Brain pericyte (primary cell): ENCODE results near the gene TPGS2.
"Not testable (repeated sequence)": the region's sequence is repeated elsewhere in the genome, so short reads cannot be mapped to it uniquely, and the experiment has no call there.

Source experiments
- DNase-seq: peaks from one replicate; pipeline ENCODE4 v3.0.0-alpha.2; 2012; ENCODE audit warnings: low read depth, low spot score

Gene TPGS2

GRCh38 chr18:36828630-36829361 lies at the start of gene TPGS2, which contains the start of gene KIAA1328:
Gene TPGS2, minus strand, starts transcription at chr18:36829002. Its CDS starts 235 bp downstream, at chr18:36828767.
Gene KIAA1328, plus strand, starts transcription at chr18:36829127. Its CDS starts 12 bp downstream, at chr18:36829139.
- DNase-seq, result peak; percentile 74

DNA sequence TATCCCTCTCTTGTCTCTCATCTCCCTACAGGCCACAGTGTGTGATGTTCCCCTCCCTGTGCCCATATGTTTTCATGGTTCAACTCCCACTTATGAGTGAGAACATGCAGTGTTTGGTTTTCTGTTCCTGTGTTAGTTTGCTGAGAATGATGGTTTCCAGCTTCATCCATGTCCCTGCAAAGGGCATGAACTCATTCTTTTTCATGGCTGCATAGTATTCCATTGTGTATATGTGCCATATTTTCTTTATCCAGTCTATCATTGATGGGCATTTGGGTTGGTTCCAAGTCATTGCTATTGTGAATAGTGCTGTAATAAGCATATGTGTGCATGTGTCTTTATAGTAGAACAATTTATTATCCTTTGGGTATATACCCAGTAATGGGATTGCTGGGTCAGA lies 45.0 kb upstream of the TPGS2 start:
- not testable (repeated sequence) for DNase-seq

DNA sequence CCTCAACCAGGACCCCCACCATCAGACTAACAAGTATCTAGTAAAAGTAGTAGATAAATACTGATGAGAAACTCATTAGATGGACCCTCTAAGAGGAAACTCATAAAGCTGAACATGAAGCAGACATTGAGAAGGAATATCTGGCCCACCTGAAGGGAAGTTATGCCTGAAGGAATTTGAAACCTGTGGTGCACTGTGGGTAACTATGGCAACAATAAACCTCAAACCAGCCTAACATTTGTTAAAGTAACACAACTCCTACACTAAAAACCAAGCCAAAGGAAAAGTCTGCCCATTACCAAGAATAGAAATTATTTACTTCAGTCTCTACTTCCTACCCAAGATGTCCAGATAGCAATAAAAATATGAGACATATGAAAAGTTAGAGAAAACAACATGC lies 43.5 kb upstream of the TPGS2 start:
- no peak for DNase-seq

DNA sequence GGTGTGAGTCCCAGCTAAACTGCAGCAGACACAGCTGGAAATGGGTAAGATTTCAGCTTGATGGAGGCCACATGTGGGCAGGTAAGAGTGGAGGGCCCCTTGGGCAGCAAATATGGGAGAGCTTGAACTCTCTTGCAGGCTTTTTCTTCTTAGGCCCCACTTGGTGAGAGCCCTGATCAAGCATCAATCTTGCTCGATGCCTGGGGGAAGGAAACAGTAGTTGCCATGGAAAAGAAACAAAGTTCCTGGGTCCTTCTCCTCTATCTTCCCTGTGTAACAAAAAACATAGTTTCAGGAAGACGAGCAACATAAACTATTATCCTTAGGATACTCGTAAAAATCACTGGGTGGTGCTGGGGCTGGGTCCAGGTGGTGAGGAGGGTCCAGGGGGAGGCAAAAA lies 43.0 kb upstream of the TPGS2 start:
- DNase-seq, result no peak

DNA sequence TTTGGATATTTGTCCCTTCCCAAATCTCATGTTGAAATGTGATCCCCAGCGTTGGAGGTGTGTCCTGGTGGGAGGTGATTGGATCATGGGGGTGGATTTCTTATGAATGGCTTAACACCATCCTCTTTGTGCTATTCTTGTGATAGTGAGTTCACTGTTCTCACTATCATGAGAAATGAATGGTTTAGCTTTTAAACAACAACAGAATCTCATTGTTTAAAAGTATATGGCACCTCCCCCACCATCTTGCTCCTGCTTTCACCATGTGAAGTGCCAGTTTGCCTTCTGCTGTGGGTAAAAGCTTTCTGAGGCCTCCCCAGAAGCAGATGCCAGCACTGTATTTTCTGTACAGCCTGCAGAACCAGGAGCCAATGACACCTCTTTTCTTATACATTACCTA lies 38.3 kb upstream of the TPGS2 start:
- no peak for DNase-seq

- DNase-seq, result no peak
These were observed 33.4 kb upstream of the TPGS2 start for GRCh38 chr18:36862182-36862581.

GRCh38 chr18:36856815-36857214 lies 28.0 kb upstream of the TPGS2 start:
- DNase-seq, result no peak

DNA sequence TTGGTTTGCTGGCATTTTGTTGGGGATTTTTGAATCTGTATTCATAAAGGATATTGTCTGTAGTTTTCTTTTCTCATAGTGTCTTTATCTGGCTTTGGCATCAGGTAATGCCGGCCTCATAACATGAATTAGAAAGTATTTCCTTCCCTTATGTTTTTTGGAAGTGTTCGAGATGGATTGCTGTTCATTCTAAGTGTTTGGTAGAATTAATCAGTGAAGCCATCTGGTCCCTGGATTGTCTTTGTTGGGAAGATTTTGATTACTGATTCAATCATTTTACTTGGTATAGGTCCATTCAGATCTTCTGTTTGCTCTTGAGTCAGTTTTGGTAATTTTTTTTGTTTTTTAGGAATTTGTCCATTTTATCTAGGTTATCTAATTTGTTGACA lies 22.4 kb upstream of the TPGS2 start:
- no peak for DNase-seq

GRCh38 chr18:36850527-36851201 lies 21.9 kb upstream of the TPGS2 start:
- peak; percentile 16 for DNase-seq

DNA sequence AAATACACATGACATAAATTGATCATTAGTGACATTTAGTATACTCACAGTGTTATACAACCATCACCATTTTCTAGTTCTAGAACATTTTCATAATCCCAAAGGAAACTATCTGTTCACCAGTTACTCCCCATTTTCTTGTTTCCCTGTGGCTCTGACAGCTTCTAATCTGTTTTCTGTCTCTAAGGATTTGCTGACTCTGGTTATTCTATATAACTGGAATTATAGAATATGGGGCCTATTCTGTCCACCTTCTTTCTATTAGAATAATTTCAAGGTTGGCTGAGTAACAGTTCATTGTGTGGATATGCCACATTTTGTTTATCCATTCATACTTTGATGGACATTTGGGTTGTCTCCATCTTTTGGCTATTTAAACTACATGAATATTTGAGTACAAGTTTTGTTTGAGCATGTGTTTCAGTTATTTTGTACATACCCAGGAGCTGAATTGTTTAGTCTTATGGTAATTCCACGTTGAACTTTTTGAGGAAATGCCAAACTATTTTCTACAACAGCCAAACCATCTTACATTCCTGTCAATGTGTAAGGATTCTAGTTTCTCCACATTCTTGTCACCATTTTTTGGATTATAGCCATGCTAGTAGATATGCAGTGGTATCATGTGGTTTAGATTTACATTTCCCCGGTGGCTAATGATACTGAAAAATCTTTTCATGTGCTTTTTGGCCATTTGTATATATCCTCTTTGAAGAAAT lies 20.6 kb upstream of the TPGS2 start:
- DNase-seq, result no peak

DNA sequence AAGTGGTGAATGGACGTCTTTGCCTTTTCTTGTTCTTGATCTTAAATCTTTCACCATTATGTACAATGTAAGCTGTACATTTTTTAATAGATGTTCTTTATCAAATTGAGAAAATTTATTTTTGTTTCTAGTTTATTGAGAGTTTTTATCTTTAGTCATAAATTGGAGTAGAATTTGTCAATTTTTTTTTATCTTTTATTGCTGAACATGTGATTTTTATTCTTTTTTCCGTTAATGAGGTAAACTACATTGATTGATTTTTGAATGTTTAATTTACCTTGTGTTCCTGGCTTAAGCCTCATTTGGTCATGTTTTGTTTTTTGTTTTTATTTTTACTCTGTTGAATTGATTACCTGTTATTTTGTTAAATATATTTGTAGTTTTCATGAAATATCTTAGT lies 19.8 kb upstream of the TPGS2 start:
- no peak for DNase-seq

DNA sequence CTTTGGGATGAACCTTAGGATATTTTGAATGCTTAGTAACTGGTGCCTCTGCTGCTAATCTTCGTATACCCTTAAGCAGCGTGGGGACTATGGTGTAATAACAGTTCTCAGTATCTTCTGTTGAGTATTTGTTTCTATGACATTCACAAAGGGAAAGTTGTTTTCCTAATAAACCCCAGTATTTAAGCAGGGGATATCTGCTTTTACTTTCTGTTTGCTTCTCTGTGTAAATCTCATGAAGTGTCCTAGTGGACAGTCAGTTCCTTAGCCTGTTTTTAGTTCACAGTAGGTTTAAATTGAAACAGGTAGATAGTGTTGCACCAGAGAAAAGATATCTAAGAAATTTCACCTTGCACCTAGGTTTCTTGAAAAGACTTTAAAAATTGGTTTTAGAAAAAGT lies 15.0 kb upstream of the TPGS2 start:
- DNase-seq, result no peak

DNA sequence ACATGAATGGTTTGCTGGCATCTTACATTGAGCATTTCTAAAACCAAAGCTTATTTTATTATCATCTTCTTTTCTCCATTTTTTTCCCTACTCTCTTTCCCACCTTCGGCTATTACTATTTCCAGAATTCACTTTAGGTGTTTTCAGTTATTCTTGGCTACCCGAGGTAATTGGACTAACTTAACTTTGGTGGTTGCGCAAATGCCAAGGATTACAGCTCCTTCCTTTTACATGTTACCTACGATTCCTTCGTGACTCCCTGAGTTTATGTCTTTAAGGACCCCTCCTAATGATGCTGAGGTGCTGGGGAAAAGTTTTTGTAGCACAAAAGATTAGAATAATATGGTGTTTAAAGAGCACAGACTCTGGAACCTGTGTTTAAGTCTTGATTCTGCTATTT lies 14.4 kb upstream of the TPGS2 start:
- DNase-seq, result no peak

GRCh38 chr18:36839835-36840234 lies 11.0 kb upstream of the TPGS2 start:
- no peak for DNase-seq

GRCh38 chr18:36835927-36836326 lies 7.1 kb upstream of the TPGS2 start:
- no peak for DNase-seq

- DNase-seq, result no peak
These were observed 4.3 kb upstream of the TPGS2 start for GRCh38 chr18:36833120-36833519.

DNA sequence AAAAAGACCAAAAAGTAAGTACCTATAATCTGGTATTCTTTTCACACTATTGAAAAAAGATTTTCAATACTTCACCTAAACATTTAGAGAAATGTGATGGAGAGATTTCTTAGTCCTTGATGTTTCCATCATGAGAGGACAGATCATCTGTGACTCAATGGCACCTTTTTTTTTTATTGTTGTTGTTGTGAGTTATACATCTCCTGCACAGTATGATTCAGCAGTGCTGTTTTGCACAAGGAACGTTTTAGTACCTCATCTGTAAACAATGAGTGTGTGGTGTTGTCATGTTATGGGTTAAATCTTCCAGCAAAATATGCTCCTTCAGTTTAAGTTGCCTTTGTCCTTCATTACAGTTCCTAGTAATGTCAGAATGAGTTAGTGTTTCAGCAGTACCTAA lies 2.3 kb upstream of the TPGS2 start:
- DNase-seq, result no peak

DNA sequence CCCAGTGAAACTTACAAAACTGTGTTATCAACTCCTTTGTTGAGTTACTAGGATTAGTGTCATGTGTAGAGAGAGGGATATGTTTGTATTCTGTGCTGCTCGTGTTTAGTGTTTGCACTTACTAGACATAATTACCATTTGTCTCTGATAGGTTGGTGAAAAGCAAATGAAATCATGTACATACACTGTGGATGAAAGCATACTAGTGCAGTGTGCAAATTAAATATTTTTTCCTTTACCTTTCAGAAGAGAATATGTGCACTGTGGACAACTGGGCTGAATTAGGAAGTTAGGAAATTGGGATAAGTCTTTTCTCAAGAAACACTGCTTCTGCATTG lies 1.3 kb upstream of the TPGS2 start:
- DNase-seq, result no peak

- no peak for DNase-seq
These were observed 758 bp upstream of the TPGS2 start for GRCh38 chr18:36829362-36830157.

DNA sequence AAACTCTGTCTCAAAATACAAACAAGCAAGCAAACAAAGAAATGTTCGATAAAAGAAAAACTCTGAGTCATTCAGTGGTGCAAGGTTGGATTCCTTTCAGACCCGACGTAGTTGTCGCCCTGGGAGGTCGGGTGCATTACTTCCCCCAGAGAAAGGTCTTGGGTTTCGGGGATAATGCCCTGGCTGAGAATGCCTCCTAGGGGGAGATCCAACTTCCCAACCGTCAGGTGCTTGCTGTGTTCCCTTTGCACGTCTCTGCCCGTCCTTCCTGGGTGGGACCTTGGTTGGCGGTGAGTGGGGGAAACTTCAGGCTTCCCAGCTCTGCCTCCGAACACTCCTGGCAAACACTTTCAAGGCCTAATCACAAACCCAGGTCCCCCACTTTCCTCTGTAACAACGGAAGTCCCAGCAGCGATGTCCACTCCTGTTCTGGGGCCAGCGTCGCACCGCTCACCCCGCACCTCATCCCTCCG lies 609 bp downstream of the TPGS2 start:
- no peak for DNase-seq

GRCh38 chr18:36826556-36826955 lies 2.2 kb downstream of the TPGS2 start:
- DNase-seq, result no peak

GRCh38 chr18:36825526-36825925 lies 3.3 kb downstream of the TPGS2 start:
- no peak for DNase-seq
